HG03439 (cell line): ENCODE results near the gene IL17RD.

Experiments
- ATAC-seq: cut with Tn5 transposase; IDR thresholded peaks from one replicate; pipeline ENCODE4 v1.9.1; 2021; ENCODE audit warnings: mild to moderate bottlenecking, moderate library complexity; ENCODE audit not compliant: unreplicated experiment

Gene IL17RD

GRCh38 chr3:57069503-57069902, 95.7 kb downstream of the IL17RD start:
- ATAC-seq: no peak

DNA sequence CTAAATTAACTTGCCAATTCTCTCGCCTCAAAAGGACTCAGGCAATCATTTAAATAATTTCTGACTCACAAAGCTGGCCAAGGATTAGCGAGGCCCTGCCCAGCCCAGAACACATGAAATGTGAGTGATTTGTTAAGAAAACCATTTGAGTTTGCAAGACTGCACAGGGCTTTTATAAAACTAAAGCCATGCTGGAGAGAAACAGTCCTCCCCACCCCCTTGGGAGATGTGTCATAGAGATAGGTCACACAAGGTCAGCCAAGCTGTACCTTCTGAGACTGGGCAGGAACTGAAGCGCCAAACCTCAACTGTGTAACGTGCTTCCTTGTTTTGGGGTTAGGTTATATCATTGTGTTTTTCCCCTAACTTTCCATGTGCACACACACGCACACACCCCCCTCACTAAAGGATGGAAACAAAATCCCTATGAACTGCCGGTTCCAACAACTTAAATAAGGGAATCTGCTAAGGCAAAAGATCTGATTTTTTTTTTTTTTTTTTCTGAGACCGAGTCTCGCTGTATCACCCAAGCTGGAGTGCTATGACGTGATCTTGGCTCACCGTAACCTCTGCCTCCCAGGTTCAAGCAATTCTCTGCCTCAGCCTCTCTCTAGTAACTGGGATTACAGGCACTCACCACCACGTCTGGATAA, 96.6 kb downstream of the IL17RD start:
- ATAC-seq: peak; percentile 99

DNA sequence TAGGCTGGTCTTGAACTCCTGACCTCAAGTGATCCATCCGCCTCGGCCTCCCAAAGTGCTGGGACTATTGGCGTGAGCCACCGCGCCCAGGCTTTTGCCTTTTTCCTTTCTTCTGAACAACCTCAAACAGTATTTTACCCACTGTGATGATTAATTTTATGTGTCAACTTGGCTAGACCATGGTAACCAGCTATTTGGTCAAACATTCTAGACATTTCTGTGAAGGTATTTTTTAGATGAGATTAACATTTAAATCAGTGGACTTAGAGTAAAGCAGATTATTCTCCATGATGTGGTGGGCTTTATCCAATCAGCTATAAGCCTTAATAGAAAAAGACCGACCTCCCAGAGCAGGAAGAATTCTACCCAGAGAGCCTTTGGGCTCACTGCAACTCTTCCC, 98.7 kb downstream of the IL17RD start:
- ATAC-seq: no peak

DNA sequence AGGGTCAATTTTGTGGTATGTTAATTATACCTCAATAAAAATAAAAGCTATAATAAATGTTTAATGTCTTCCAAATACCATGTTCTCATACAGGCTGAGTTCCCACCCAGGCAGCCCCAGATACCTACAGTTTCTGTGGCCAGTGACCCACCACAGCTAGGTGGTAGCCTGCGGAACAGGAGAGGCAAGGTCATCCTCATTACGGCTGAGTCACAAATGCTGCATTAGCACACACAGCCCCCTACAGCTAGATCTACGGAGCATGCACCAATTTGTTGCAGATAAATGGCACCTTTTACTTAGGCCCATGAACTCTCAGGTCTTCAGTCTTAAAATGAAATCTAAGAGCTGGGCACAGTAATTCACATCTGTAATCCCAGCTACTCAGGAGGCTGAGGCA, 99.6 kb downstream of the IL17RD start:
- ATAC-seq: no peak

- no peak for ATAC-seq
Measured at GRCh38 chr3:57064572-57064971, 100.6 kb downstream of the IL17RD start.

DNA sequence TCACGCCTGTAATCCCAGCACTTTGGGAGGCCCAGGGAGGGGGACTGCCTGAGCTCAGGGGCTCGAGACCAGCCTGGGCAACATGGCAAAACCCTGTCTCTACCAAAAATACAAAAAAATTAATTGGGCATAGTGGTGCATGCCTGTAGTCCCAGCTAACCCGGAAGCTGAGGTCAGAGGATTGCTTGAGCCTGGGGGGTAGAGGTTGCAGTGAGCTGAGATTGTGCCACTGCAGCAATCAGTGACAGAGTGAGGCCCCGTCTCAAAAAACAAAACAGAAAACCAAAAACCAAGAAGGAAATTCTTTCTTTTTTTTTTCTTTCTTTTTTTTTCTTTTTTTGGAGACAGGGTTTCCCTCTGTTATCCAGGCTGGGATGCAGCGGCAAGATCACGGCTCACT, 101.2 kb downstream of the IL17RD start:
- no peak for ATAC-seq

GRCh38 chr3:57063032-57063431, 102.1 kb downstream of the IL17RD start:
- ATAC-seq: no peak

GRCh38 chr3:57062101-57062631, 103.0 kb downstream of the IL17RD start:
- ATAC-seq: no peak

- no peak for ATAC-seq
Measured at GRCh38 chr3:57061556-57061955, 103.6 kb downstream of the IL17RD start.

GRCh38 chr3:57060089-57060821, 104.9 kb downstream of the IL17RD start, which contains the start of gene SPATA12:
Gene SPATA12 (plus strand): TSS chr3:57060664. CDS start chr3:57073695, 13,031 bp downstream.
- ATAC-seq: no peak

- no peak for ATAC-seq
Measured at GRCh38 chr3:57059411-57059810, 105.7 kb downstream of the IL17RD start.

DNA sequence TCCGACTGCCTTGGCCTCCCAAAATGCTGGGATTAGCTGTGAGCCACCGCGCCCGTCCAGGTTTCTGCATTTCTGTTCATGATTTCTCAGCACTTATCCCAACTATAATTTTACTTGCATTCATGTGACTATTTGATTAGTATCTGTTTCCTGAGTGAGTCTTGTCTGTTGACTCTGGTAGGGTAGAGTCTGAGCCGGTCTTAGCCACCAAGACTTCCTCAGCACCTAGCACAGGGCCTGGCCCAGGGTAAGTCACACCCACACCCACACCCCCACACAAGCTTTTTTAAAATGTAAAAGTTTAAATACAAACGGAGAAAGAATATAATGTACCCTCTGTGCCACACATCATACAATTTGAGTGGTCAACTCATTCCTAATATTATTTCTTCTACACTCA, 107.8 kb downstream of the IL17RD start:
- ATAC-seq: no peak

GRCh38 chr3:57053122-57053521, 112.0 kb downstream of the IL17RD start:
- ATAC-seq: no peak

DNA sequence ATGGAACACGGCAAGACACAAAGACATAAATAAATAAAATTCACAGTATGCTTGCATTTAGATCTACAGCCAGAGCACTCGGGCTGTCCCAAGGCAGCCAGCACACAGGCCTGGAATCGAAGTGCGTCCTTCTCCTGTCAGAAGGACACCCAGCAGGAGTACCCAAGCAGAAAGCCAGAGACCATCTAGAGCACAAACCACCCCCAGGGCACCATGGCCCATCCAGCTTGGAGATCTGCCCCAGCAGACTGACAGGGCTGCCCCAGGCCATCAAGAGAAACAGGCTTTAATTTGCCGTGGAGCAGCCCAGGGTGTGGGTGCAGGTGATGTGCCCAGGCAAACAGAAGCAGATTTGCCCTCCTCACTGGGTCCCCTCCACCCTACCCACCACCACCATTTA, 112.5 kb downstream of the IL17RD start:
- ATAC-seq: no peak

DNA sequence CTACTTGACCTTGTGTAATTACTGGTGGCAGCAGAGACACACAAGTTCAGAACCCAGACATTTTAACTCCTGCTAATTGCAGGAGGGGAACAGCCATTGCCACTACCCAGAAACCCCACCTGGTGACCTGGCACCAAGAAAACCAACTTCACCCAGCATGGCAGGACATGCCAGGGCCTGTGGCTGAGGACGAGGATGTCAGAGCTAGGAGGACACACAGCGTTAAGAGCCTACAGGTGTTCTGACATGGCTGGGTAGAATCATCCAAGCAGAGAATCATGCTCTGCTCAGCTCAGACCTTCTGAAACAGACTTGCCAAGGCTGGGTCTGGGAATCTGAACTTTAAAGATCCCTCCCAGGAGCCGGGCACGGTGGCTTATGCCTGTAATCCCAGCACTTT, 116.4 kb downstream of the IL17RD start:
- ATAC-seq: no peak

DNA sequence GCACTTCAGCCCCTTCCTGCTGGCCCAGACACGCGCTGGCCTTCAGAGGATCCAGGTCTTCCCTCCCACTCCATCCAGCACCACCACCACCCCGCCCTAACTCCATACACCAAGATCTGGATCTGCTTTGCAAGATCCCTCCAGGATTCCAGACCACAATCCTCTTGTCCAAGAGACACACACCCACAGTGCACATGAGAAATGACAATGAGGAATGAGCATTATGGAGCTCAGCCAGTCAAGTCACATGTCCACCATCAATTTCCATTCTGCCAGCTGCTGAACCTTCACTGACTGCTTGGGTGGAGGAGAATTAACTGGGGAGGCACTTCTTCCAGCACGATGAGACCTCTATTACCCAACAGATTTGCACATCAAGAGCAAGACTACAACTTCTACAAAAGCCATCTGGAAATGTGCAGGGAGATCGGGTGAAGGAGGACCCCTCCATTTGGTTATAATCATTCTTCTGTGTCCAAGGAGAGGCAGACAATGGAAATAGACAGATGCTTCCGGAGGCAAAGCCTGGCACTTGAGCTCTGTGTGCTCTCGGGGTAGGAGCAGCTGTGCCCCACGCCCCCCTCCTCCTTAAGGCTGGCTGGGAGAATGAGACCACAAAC, 117.0 kb downstream of the IL17RD start:
- no peak for ATAC-seq

DNA sequence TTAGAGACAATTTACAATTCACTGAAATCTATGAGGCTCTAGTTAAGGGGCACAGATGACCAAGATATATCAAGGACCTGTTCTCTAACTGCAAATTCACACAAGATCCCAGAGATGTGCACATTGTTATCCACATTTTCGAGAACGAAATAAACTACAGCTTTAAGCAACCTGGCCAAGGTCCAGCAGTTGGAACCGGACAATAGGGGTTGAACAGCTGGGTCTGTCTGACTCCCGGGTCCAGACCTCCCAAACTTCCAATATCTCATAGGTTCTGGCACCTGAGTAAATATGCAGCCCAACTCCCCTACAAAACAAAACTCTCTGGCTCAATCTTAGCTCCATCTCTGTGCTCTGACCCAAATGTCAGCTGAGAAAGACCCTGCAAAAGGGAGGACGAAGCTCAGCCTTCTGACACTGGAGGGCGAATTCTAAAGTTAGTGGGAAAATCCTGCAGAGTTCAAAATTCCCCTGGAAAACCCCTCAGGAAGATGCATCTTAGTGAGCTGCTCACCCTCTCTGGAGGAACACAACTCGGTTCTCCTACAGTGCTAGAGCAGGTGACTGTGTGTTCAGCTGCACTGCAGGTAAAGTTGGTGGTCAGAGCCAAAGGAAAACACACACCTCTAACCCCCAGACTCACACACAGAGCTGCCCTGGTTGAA, 118.9 kb downstream of the IL17RD start:
- ATAC-seq: no peak

- ATAC-seq: no peak
Measured at GRCh38 chr3:57043518-57043917, 121.6 kb downstream of the IL17RD start.

DNA sequence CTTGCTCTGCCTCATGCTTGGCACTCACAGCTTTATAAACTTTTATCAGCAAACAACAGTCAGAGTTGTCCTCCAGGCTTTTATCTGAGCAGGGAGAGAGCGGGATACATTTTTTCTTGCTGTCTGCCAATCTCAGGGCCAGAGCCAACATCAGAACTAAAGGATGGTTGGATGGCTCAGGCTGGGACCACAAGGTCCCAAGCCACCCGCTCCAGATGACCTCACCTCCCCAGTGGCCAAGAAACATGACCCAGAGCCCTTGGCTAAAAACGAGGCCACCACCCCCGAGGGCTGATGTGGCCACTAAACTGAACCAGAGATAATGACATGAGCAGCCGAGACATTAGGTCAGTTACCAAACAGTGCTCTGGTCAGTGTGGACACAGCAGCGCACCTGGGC, 123.5 kb downstream of the IL17RD start:
- no peak for ATAC-seq
